GM18507 (cell line): ENCODE measurements around the gene SEL1L2.
"Not testable (repeated sequence)": the region's sequence is repeated elsewhere in the genome, so short reads cannot be mapped to it uniquely, and the experiment has no call there.

Source experiments
- DNase-seq: peaks from one replicate; pipeline ENCODE4 v3.0.0; 2011; ENCODE audit warnings: low read depth; ENCODE audit not compliant: insufficient read length; ENCODE audit errors: extremely low spot score
- FAIRE-seq: peaks from 2 replicates; lab custom pipeline; 2011; peaks lifted over from hg19 to GRCh38; lab: Jason Lieb, UNC

Gene SEL1L2

GRCh38 chr20:13990465-13990864 lies at the start of gene SEL1L2:
SEL1L2 (minus strand) TSS chr20:13990614; CDS start chr20:13990534, 80 bp downstream.
- FAIRE-seq (no peak), DNase-seq (no peak)

GRCh38 chr20:14036567-14036966 lies 46.2 kb upstream of the SEL1L2 start:
- no peak for FAIRE-seq
- no peak for DNase-seq

GRCh38 chr20:14033310-14033709 lies 42.9 kb upstream of the SEL1L2 start:
- FAIRE-seq (no peak), DNase-seq (no peak)

GRCh38 chr20:14030991-14031390 lies 40.6 kb upstream of the SEL1L2 start:
- DNase-seq (no peak), FAIRE-seq (no peak)

- FAIRE-seq, result no peak
- no peak for DNase-seq
These were observed 22.3 kb upstream of the SEL1L2 start for GRCh38 chr20:14012671-14013070.

- no peak for FAIRE-seq
- DNase-seq, result no peak
These were observed 18.8 kb upstream of the SEL1L2 start for GRCh38 chr20:14009208-14009607.

GRCh38 chr20:14005996-14006395 lies 15.6 kb upstream of the SEL1L2 start:
- DNase-seq (no peak), FAIRE-seq (no peak)

GRCh38 chr20:14000917-14001316 lies 10.5 kb upstream of the SEL1L2 start:
- FAIRE-seq (no peak), DNase-seq (no peak)

- FAIRE-seq (no peak), DNase-seq (no peak)
These were observed 5.9 kb upstream of the SEL1L2 start for GRCh38 chr20:13996265-13996664.

GRCh38 chr20:13995841-13996240 lies 5.4 kb upstream of the SEL1L2 start:
- FAIRE-seq, result no peak
- DNase-seq, result no peak

GRCh38 chr20:13995086-13995665 lies 4.8 kb upstream of the SEL1L2 start, which contains the start of gene MACROD2:
MACROD2 (plus strand) TSS chr20:13995516.
- no peak for DNase-seq
- FAIRE-seq, result no peak

GRCh38 chr20:13991955-13992354 lies 1.5 kb upstream of the SEL1L2 start:
- not testable (repeated sequence) for FAIRE-seq, DNase-seq

GRCh38 chr20:13991311-13991710 lies 897 bp upstream of the SEL1L2 start:
- DNase-seq (no peak), FAIRE-seq (no peak)

- DNase-seq (no peak), FAIRE-seq (no peak)
These were observed 6.2 kb downstream of the SEL1L2 start for GRCh38 chr20:13984211-13984610.

GRCh38 chr20:13960525-13960924 lies 29.9 kb downstream of the SEL1L2 start:
- no peak for FAIRE-seq

GRCh38 chr20:13960119-13960518 lies 30.3 kb downstream of the SEL1L2 start:
- FAIRE-seq (no peak), DNase-seq (no peak)

More at GRCh38 chr20:13960525-13960924, 29.9 kb downstream of the SEL1L2 start:
- no peak for DNase-seq

- FAIRE-seq (no peak), DNase-seq (no peak)
These were observed 37.2 kb downstream of the SEL1L2 start for GRCh38 chr20:13953227-13953626.

GRCh38 chr20:13947719-13948118 lies 42.7 kb downstream of the SEL1L2 start:
- no peak for FAIRE-seq

GRCh38 chr20:13941031-13941430 lies 49.4 kb downstream of the SEL1L2 start:
- FAIRE-seq, result no peak
- no peak for DNase-seq

More at GRCh38 chr20:13947719-13948118, 42.7 kb downstream of the SEL1L2 start:
- no peak for DNase-seq

GRCh38 chr20:13936781-13937576 lies 53.4 kb downstream of the SEL1L2 start:
- no peak for DNase-seq
- no peak for FAIRE-seq
